Lung (tissue), 12 donors: ENCODE data around the gene JPT2. TPM values are rescaled to one million over a fixed set of nuclear protein-coding genes. Genes with fewer than 3 reads are reported as not detected.

Source experiments
- ATAC-seq: fragments of 200-7000 bp; cut with Tn5 transposase; one replicate; pipeline ENCODE4 v1.9.1; 2020; ENCODE audit warnings: moderate number of reproducible peaks; ENCODE audit not compliant: insufficient read depth, low FRiP score
- DNase-seq, 3 donors: peaks; one replicate each; pipeline ENCODE4 v3.0.0-alpha.2; 2013 to 2017
- H3K27ac ChIP-seq, 2 donors: one replicate each; pipeline ENCODE4 v1.5.1; 2013; ENCODE audit warnings: mild to moderate bottlenecking in 2 of 2, moderate library complexity in 2 of 2, control low read depth in 1 of 2, inconsistent platforms in 1 of 2, low read depth in 1 of 2, low read length in 1 of 2
- H3K27me3 ChIP-seq, 3 donors: one replicate each; pipeline ENCODE4 v1.5.1; 2013; ENCODE audit warnings: low read length in 2 of 3; ENCODE audit not compliant: control insufficient read depth in 3 of 3, insufficient read depth in 3 of 3
- H3K36me3 ChIP-seq, 4 donors: one replicate each; pipeline ENCODE4 v1.5.1; 2013; ENCODE audit warnings: low read length in 4 of 4, mild to moderate bottlenecking in 1 of 4, moderate library complexity in 1 of 4; ENCODE audit not compliant: control insufficient read depth in 4 of 4, insufficient read depth in 4 of 4
- H3K4me1 ChIP-seq, 5 donors: one replicate each; pipeline ENCODE4 v1.5.1; 2013; ENCODE audit warnings: low read length in 5 of 5, mild to moderate bottlenecking in 2 of 5, moderate library complexity in 1 of 5; ENCODE audit not compliant: control insufficient read depth in 5 of 5, insufficient read depth in 5 of 5
- H3K4me3 ChIP-seq: one replicate; pipeline ENCODE4 v1.5.1; 2013; ENCODE audit warnings: mild to moderate bottlenecking, control low read depth, moderate library complexity
- H3K9ac ChIP-seq, 2 donors: one replicate each; pipeline ENCODE4 v1.5.1; 2013; ENCODE audit warnings: low read length in 2 of 2, control low read depth in 1 of 2; ENCODE audit not compliant: insufficient read depth in 1 of 2
- H3K9me3 ChIP-seq, 4 donors: one replicate each; pipeline ENCODE4 v1.5.1; 2013; ENCODE audit warnings: low read length in 3 of 4, mild to moderate bottlenecking in 1 of 4, moderate library complexity in 1 of 4; ENCODE audit not compliant: control insufficient read depth in 4 of 4, insufficient read depth in 3 of 4
- CTCF ChIP-seq: IDR thresholded peaks from 2 replicates; pipeline ENCODE4 v1.5.1; 2012; ENCODE audit warnings: mild to moderate bottlenecking; ENCODE audit errors: control extremely low read depth, extremely low read depth
- WGBS, 2 donors: extraction: QIAGEN DNeasy Blood & Tissue Kit; methylation state at CpG; one replicate each; pipeline ENCODE4 v1.1.7; 2013; 5-methylcytosine and 5-hydroxymethylcytosine counted together
- polyA plus RNA-seq, 2 donors: library from polyadenylated mRNA; stranded (reverse); fragments of 200-250 nt; gene quantifications; one replicate each; pipeline ENCODE4 v1.2.1, GENCODE V29; 2013
- total RNA-seq, 2 donors: library from RNA; depleted of rRNA in 1 of 2; stranded (reverse); fragments of >200 nt in 1 of 2; gene quantifications; one replicate each; pipeline ENCODE4 v1.2.1, GENCODE V29; 2014 to 2021
- donor health status: control.
- donor health status: control.
- donor health status: Bipolar disorder and iron deficiency.
- donor health status: healthy.
- donor health status: DM: yes; HTN: yes; CAD: no.

Gene JPT2
- total and polyA plus RNA-seq, 4 donors: 28.7 to 71.9 (median 51.6) TPM

- WGBS, 2 donors: 97 to 98% methylated on average over 32 of the region's 32 CpGs
- Histone ChIP-seq H3K9ac (no peak overlapping the region), H3K27ac (no peak overlapping the region), H3K4me1 (peaks cover 0 to 4% (median 0%) of the 10 kb centered on the region in 5 donors), H3K9me3 (no peaks in the 10 kb centered on the region), H3K4me3 (no peak overlapping the region), H3K36me3 (peaks cover 3 to 46% (median 11%) of the 10 kb centered on the region in 4 donors), H3K27me3 (no peaks in the 10 kb centered on the region)
- TF ChIP-seq CTCF: no peak
- no peak for DNase-seq
- no peak for ATAC-seq
Observed at GRCh38 chr16:1726661-1727502, 48.8 kb downstream of the JPT2 start.

GRCh38 chr16:1727651-1728624 lies 49.9 kb downstream of the JPT2 start:
- Histone ChIP-seq H3K36me3 (peaks cover 3 to 57% (median 13%) of the 10 kb centered on the region in 4 donors), H3K9ac (no peak overlapping the region), H3K9me3 (no peaks in the 10 kb centered on the region), H3K27me3 (no peaks in the 10 kb centered on the region), H3K4me1 (no peaks in the 10 kb centered on the region), H3K4me3 (no peak overlapping the region), H3K27ac (no peak overlapping the region)
- DNase-seq: no peak
- no peak for ATAC-seq
- WGBS, 2 donors: 95 to 96% methylated on average over 35 to 37 of the region's 37 CpGs
- TF ChIP-seq CTCF: no peak

- Histone ChIP-seq H3K4me1 (no peaks in the 10 kb centered on the region), H3K36me3 (peaks cover 3 to 68% (median 14%) of the 10 kb centered on the region in 4 donors), H3K9me3 (no peaks in the 10 kb centered on the region), H3K27me3 (no peaks in the 10 kb centered on the region), H3K4me3 (no peak overlapping the region), H3K9ac (no peak overlapping the region), H3K27ac (no peak overlapping the region)
- no peak for TF ChIP-seq CTCF
- WGBS, 2 donors: 97 to 98% methylated on average over 18 of the region's 18 CpGs
- DNase-seq: no peak
- no peak for ATAC-seq
Observed at GRCh38 chr16:1729026-1729425, 50.9 kb downstream of the JPT2 start.
